Skeletal muscle satellite cell (primary cell): ENCODE data around the gene DYSF.

ENCODE experiments used
- H3K27me3 ChIP-seq: 2 replicates; pipeline ENCODE4 v1.7.0; 2013; ENCODE audit warnings: low read length; ENCODE audit not compliant: control insufficient read depth, insufficient read depth
- H3K36me3 ChIP-seq: 2 replicates; pipeline ENCODE4 v1.7.0; 2013; ENCODE audit warnings: mild to moderate bottlenecking, control low read depth, low read length; ENCODE audit not compliant: insufficient read depth
- H3K4me1 ChIP-seq: 2 replicates; pipeline ENCODE4 v1.7.0; 2013; ENCODE audit warnings: low read length; ENCODE audit not compliant: control insufficient read depth, insufficient read depth
- H3K4me2 ChIP-seq: 2 replicates; pipeline ENCODE4 v1.7.0; 2013; ENCODE audit warnings: mild to moderate bottlenecking, low read length
- H3K4me3 ChIP-seq: 2 replicates; pipeline ENCODE4 v1.7.0; 2013; ENCODE audit warnings: low read length
- H3K9ac ChIP-seq: 2 replicates; pipeline ENCODE4 v1.7.0; 2013; ENCODE audit warnings: mild to moderate bottlenecking, low read depth, low read length, moderate library complexity
- H3K9me3 ChIP-seq: replicated peaks from 2 replicates; pipeline ENCODE4 v1.7.0; 2013; ENCODE audit warnings: mild to moderate bottlenecking, control low read depth, low read length

Gene DYSF

GRCh38 chr2:71658771-71659170 lies 205.4 kb downstream of the DYSF start:
- Histone ChIP-seq H3K27me3 (no peaks in the 10 kb centered on the region), H3K9me3 (no peaks in the 10 kb centered on the region), H3K9ac (no peak overlapping the region), H3K4me2 (no peak overlapping the region), H3K4me1 (no peaks in the 10 kb centered on the region), H3K4me3 (no peak overlapping the region), H3K36me3 (no peaks in the 10 kb centered on the region)

GRCh38 chr2:71659868-71660518 lies 206.6 kb downstream of the DYSF start:
- Histone ChIP-seq H3K9ac (no peak overlapping the region), H3K4me2 (no peak overlapping the region)

GRCh38 chr2:71661782-71662181 lies 208.4 kb downstream of the DYSF start:
- Histone ChIP-seq H3K27me3 (no peaks in the 10 kb centered on the region), H3K4me2 (no peak overlapping the region), H3K9me3 (no peaks in the 10 kb centered on the region), H3K9ac (no peak overlapping the region), H3K4me3 (no peak overlapping the region), H3K4me1 (no peaks in the 10 kb centered on the region), H3K36me3 (no peaks in the 10 kb centered on the region)

More at GRCh38 chr2:71659868-71660518, 206.6 kb downstream of the DYSF start:
- no peaks in the 10 kb centered on the region for H3K36me3 ChIP-seq
- H3K4me1 ChIP-seq, result no peaks in the 10 kb centered on the region
- H3K9me3 ChIP-seq, result no peaks in the 10 kb centered on the region
- no peaks in the 10 kb centered on the region for H3K27me3 ChIP-seq
- no peak overlapping the region for H3K4me3 ChIP-seq

- H3K36me3 ChIP-seq, result no peaks in the 10 kb centered on the region
- no peaks in the 10 kb centered on the region for H3K4me1 ChIP-seq
- H3K4me2 ChIP-seq, result no peak overlapping the region
- H3K4me3 ChIP-seq, result no peak overlapping the region
- no peak overlapping the region for H3K9ac ChIP-seq
- H3K27me3 ChIP-seq, result no peaks in the 10 kb centered on the region
- no peaks in the 10 kb centered on the region for H3K9me3 ChIP-seq
Observed at GRCh38 chr2:71662665-71663394, 209.5 kb downstream of the DYSF start.

- H3K9me3 ChIP-seq, result no peaks in the 10 kb centered on the region
- H3K4me2 ChIP-seq, result no peak overlapping the region
- H3K27me3 ChIP-seq, result no peaks in the 10 kb centered on the region
- H3K36me3 ChIP-seq, result no peaks in the 10 kb centered on the region
- H3K9ac ChIP-seq, result no peak overlapping the region
- H3K4me1 ChIP-seq, result no peaks in the 10 kb centered on the region
- no peak overlapping the region for H3K4me3 ChIP-seq
Observed at GRCh38 chr2:71664161-71664560, 210.8 kb downstream of the DYSF start.

GRCh38 chr2:71665168-71666093 lies 212.1 kb downstream of the DYSF start:
- Histone ChIP-seq H3K4me3 (no peak overlapping the region), H3K9ac (no peak overlapping the region), H3K27me3 (no peaks in the 10 kb centered on the region), H3K4me1 (no peaks in the 10 kb centered on the region), H3K36me3 (no peaks in the 10 kb centered on the region), H3K9me3 (no peaks in the 10 kb centered on the region), H3K4me2 (no peak overlapping the region)

GRCh38 chr2:71666094-71666474 lies 212.7 kb downstream of the DYSF start:
- no peak overlapping the region for H3K4me2 ChIP-seq
- H3K9me3 ChIP-seq, result no peaks in the 10 kb centered on the region
- H3K36me3 ChIP-seq, result no peaks in the 10 kb centered on the region
- no peaks in the 10 kb centered on the region for H3K27me3 ChIP-seq
- H3K4me3 ChIP-seq, result no peak overlapping the region
- no peaks in the 10 kb centered on the region for H3K4me1 ChIP-seq
- H3K9ac ChIP-seq, result no peak overlapping the region

- H3K4me1 ChIP-seq, result no peaks in the 10 kb centered on the region
- H3K9me3 ChIP-seq, result no peaks in the 10 kb centered on the region
- no peak overlapping the region for H3K4me3 ChIP-seq
- H3K9ac ChIP-seq, result no peak overlapping the region
- H3K36me3 ChIP-seq, result no peaks in the 10 kb centered on the region
- no peak overlapping the region for H3K4me2 ChIP-seq
- no peaks in the 10 kb centered on the region for H3K27me3 ChIP-seq
Observed at GRCh38 chr2:71667256-71668182, 214.2 kb downstream of the DYSF start.

GRCh38 chr2:71668326-71669057 lies 215.1 kb downstream of the DYSF start:
- no peaks in the 10 kb centered on the region for H3K36me3 ChIP-seq
- H3K9me3 ChIP-seq, result no peaks in the 10 kb centered on the region
- no peak overlapping the region for H3K9ac ChIP-seq
- no peaks in the 10 kb centered on the region for H3K4me1 ChIP-seq
- H3K27me3 ChIP-seq, result no peaks in the 10 kb centered on the region
- no peak overlapping the region for H3K4me3 ChIP-seq
- no peak overlapping the region for H3K4me2 ChIP-seq

GRCh38 chr2:71669058-71669456 lies 215.7 kb downstream of the DYSF start:
- H3K36me3 ChIP-seq, result no peaks in the 10 kb centered on the region
- no peak overlapping the region for H3K4me3 ChIP-seq
- no peak overlapping the region for H3K9ac ChIP-seq
- H3K27me3 ChIP-seq, result no peaks in the 10 kb centered on the region
- H3K9me3 ChIP-seq, result no peaks in the 10 kb centered on the region
- H3K4me2 ChIP-seq, result no peak overlapping the region
- H3K4me1 ChIP-seq, result no peaks in the 10 kb centered on the region
